Activated T-cell treated with anti-CD3 and anti-CD28 coated beads, Interleukin-2, amount 50 U/mL, for 1 hour (primary cell): ENCODE measurements around the gene PRIM1.
"Not testable (repeated sequence)": the region's sequence is repeated elsewhere in the genome, so short reads cannot be mapped to it uniquely, and the experiment has no call there.

ENCODE experiments used
- DNase-seq: peaks from one replicate; pipeline ENCODE4 v3.0.0-alpha.2; 2020

PRIM1 gene

DNA sequence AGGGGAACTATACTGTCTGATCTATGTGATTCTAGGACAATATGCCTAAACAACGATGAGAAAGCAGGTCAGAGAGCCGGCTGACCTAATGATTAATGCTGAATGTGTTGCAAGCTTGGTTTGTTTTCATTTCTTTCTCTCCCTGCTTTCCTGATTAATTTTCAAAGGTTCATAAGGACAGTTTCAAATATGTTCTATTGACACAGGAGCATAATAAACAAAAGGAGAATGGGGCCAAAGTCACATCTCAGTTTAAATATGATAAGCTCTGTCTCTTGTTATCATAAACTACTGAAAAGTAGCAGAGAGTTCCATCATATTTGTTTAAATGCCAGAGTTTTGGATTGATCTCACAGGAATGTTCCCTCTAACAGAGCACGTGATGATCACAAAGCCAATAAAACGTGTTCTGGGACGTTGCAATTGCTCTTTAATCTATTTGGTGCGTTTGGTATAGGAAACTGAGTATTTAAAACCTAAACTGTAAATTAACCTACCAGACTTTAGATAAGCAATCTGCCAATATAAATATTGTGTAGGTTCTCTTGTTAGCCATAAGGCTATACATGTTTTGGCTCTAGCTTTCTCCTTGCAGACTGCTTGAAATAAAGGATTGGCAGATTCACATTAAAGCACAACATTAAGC lies 7.3 kb upstream of the PRIM1 start:
- DNase-seq = no peak

DNA sequence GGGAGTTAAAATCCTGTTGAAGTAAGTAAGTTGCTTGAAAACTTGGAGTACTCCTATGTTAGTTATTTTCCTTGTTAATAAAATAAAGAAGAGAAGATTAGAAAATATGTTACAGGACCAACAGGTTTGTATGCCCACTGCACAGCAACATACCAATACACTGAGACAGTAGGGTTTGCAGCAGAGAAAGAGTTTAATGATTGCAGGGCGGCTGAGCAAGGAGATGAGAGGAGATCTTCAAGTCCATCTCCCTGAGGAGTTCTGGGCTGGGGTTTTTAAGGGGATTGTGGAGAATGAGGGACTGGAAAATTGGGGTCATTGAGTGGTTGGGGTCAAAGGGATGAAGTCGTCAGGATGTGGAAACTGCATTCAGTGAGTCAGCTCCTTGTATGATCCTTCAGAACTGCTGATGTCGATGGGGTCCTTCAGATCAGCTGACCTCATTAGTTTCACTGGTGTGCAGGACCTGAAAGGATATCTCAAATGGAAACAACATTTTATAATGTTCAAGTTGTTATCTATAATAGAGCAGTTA lies 6.7 kb upstream of the PRIM1 start:
- no peak for DNase-seq

DNA sequence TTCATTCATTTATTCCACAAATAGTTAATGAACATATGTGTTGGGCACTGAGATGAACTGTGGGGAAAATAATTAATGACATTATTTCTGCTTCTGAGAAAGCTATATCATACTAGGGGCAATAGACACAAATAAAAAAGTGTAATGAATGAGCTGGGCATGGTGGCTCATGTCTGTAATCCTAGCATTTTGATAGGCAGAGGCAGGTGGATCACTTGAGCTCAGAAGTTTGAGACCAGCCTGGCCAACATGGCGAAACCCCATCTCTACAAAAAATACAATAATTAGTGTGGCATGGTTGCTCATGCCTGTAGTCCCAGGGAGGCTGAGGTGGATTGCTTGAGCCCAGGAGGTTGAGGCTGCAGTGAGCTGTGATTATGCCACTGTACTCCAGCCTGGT lies 5.8 kb upstream of the PRIM1 start:
- DNase-seq = not testable (repeated sequence)

DNA sequence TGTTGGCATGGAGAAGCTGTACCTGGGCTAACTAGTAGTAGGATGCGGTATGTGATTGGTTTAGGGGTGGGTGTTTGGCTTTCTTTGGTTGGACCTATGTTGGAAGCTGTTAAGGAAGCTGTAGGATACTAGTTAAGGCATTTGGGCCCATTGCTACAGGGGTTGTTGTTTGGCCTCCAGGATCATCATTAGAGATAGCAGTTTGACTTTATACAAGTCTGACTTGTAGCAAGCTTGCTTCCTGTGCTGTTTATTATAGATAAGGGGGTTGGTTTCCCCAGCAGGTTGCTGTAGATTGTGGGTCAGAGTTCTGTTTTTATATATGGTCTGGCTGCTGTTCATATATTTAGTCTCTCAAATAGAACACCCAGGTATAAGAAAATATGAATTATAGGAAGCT lies 1.4 kb upstream of the PRIM1 start:
- DNase-seq = no peak

DNA sequence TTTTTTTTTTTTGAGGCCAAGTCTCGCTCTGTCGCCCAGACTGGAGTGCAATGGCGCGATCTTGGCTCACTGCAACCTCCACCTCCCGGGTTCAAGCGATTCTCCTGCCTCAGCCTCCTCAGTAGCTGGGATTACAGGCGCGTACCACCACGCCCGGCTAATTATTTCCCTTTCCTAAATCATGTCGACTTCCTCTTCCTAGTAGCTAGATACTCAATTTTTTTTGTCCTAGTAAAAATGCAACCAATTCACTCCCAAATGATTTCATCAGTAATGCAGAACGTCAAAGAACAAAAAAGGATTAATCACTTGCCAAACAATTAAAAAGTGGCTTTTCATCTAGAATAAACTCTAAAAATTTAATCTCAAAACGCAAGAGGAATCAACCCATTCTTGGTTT lies 1.5 kb downstream of the PRIM1 start:
- DNase-seq = not testable (repeated sequence)

DNA sequence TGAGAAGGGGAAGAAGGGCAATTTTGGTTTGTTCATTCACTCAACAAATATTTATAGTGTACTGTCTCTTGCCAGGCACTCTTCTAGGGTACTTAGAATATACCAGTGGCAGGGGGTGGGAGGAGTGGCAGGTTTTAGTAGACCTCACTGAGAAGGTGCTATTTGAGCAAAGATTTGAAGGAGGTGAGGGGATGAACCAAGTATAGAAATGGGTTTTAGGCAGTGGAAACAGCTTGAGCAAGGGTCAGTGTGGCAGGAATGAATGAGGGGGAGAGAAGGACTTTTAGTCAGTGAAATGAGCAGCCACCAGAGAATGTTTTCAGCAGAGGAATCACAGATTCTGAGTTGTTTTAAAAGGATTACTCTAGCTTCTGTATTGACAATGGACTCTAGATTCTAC lies 2.3 kb downstream of the PRIM1 start:
- no peak for DNase-seq

DNA sequence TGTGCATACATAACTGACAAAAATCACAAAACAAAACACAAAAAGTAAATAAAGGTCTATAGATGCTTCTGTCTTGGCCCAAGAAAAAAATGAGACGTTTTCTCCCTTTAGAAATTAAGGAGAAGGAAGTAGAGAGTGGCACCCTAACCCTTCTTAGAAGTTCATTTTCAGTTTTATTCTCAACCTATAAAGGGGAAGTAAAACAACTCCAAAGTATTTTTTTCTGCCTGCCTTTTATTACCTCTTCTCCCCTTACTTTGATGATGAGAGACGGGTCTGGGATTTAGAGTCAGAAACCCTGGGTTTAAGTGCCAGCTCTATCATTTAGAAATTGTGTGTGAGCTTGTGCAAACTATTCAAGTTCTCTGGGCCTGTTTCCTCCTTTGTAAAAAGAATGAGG lies 2.8 kb downstream of the PRIM1 start:
- no peak for DNase-seq

DNA sequence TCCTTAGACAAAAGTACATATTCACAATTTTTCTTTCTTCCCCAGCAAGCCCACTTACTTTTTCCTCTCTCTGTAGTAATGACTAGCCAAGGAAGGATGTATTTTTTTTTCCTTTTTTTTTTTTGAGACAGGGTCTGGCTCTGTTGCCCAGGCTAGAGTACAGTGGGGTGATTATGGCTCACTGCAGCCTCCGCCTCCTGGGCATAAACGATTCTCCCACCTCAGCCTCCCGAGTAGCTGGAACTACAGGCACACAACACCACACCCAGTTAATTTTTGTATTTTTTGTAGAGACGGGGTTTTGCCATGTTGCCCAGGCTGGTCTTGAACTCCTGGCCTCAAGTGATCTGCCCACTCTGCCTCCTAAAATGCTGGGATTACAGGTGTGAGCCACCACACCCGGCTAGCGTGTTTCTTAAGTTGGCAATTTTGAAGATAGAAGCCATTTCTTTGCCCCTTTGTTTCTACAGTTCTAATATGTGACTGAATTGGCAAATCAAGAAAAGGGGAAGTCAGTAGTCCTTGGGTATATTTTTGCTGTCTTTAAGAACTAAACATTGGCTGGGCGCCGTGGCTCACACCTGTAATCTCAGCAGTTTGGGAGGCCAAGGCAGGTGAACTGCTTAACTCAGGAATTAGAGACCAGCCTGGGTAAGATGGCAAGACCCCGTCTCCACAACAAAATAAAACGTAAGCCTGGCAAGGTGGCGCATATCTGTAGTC lies 23.8 kb downstream of the PRIM1 start:
- no peak for DNase-seq

DNA sequence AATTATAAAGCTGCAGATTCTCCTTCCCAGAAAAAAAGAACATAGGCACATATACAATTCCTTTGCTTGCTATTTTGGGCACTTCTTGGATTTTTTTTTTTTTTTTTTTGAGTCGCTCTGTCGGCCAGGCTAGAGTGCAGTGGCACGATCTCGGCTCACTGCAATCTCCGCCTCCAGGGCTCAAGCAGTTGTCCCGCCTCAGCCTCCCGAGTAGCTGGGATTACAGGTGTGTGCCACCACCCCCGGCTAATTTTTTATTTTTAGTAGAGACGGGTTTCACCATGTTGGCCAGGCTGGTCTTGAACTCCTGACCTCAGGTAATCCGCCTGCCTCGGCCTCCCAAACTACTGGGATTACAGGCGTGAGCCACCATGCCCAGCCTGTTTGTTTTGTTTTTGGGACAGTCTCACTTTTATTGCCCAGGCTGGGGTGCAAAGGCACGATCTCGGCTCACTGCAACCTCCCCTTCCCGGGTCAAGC lies 25.9 kb downstream of the PRIM1 start:
- DNase-seq = not testable (repeated sequence)

DNA sequence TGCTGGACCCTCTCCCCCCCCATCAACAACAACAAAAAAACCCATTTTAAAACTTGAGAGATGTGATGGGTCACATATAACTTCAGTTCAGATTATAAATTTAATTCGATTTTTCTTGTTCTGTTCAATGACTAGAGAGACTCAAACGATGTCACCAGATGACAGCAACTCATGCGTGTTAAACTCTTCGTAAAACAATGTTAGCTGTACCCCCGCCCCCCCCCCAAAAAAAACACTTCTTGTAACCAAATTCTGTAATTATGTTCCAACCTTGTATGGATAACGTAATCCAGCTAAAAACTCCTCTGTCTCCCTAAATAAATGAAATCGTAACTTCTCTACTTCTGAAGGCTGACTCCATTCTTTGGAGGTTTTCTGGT lies 26.4 kb downstream of the PRIM1 start:
- no peak for DNase-seq

DNA sequence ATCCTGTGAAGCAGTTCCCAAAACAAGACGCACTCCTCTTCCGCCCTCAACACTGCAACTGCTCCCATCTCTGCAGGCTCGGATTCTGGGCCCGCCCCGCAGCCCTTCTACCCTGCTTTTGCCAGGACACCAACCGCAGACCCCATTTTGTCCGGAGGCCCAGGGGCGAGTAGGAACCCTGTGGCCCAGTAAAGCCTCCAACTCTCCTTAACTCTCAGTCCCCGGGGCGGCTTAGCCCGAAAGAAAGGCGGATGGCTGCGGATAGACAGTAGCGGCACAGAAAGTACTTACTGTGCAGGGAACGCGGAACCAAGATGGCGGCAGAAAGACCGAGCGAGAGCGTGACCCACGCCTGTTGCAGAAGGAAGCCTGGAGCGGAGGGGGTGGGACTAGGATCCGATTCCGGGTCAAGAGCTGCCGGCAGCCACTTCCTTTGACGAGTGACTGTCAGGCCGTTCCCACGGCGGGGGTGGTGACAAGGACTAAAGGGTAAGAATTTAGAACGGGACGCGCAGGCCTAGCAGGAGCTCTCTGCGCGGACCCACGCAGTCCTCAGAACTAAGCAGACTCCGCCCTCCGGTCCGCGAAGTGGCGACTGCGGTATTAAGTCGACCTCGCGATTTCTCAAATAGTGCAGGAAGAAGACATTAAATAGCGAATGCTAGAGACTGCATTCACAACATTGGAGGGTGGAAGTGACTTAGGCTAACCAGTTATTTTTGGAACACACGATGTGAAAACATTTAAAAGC lies 27.0 kb downstream of the PRIM1 start, which contains the start of gene NACA:
NACA (minus strand) TSS at position 328 of the 751 bp plus-strand sequence. CDS start 778 bp downstream, outside the sequence.
- DNase-seq = peak; percentile 93

DNA sequence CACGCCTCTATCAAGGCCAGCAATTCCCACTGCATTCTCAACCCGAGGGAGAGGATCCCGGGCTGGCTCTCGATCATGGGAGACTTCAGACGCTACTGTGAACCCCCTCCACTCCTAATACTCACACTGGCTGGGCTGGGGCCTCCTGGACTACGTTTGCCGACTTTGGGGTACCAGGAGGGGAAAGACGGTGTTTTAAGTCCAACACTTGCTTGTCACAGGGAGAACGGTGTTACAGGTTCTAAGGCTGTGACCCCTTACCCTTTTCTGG lies 27.5 kb downstream of the PRIM1 start:
- no peak for DNase-seq

DNA sequence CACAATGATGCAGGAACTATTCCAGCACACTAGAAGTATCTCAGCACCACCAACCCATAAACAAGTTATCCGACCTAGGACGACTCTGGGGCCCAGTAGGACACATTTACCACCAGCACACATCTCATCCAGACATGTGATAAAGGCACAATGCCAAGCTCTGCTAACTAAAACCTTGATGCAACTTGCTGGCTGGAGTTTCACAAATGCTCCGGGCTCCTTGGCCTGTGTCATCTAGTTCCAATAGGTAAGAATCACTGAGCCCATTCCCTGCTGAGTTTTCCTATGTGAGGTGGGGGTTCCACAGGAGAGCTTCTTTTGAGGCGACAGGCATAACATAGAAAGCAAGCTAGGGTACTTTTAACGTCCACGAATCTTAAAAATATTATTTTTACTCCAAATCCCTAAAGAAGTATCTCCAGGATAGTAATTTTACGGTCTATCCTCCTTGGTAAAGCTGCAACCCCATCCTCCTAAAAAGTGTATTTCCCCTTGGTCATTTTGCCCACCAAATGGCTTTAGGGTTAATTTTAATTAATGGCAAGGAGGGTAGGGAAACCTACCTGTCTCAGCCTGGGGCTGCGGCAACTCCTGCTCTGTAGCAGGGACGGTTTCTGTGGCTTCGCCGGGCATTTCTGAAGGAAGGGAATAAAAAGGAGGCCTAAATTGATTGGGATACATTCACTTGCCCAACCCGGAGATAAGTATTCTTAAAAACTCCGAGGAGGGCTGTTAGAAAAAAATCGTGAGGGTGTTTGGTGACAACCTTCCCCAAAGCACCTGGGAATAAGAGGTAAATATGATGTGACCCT lies 28.0 kb downstream of the PRIM1 start:
- DNase-seq = no peak

DNA sequence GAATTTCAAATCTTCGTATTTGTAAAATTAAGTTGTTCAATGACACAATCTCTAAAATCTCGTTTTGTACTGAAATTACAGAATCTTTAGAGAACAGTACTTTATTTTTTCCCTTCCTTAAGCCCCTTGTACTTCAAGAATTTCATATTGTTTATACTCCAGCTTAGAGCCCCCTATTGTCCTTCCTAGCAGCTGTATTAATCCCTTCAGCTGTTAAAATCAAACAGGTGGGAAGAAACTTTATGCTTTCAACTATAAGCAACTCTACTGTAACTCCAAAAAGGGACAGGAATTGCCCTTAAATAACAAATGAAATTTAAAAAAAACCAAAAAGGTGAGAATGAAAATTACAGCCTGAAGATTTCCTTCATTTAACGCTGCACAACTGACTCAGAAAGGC lies 28.8 kb downstream of the PRIM1 start:
- no peak for DNase-seq

DNA sequence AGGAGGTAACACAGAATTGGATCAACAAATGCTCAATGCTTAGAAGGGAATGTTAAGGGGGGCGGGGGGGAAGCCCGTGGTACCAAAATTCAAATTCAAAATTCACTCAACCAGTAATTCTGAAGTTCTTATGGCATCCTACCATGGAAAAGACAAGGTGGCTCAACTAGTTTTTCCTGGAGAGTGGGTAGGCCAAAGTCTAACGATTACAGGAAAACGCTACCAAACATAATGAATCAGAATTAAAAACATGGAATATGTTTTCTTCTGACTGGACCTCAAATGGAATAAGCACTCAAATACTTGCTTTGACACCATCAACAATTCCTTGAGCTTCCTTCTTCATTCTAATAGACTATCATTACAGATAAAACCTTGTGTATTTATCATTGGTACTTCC lies 29.3 kb downstream of the PRIM1 start:
- no peak for DNase-seq

DNA sequence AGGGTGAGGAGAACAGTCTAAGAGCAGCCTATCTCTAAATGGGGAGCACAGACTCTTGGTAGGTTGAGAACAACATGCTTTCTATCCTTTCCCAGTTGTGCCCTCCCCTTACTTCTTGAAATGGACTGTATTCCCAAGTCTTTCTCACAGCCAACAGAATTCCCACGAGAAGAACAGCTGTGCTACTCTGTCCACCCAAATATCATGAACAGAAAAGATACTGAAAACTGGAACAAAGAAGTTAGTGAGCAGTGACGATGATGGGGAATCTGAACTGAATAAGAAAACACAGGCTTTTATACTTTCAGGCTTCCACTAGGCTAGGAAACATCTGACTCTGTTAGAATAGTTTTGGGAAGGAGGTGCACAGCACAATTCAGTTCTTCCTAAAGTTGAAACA lies 30.4 kb downstream of the PRIM1 start:
- no peak for DNase-seq

DNA sequence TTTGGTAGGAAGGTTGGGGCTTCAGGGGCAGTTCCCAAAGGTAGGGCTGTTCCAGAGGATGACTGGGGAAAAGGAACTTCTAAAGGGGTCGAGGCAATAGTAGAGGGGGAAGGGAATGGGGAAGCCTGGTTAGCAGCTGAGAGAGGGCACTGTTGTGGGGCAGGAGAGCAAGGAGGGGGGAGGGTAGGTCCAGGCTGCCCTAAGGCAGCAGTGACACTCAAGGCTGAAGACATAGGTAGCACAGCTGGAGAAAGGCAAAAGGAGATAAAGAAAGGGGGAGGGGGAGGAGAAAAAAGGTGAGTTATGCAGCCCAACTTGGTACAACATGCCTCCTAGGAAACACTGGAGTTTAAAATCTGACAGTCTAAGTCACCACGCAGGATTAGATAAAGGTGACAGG lies 30.9 kb downstream of the PRIM1 start:
- DNase-seq = no peak

DNA sequence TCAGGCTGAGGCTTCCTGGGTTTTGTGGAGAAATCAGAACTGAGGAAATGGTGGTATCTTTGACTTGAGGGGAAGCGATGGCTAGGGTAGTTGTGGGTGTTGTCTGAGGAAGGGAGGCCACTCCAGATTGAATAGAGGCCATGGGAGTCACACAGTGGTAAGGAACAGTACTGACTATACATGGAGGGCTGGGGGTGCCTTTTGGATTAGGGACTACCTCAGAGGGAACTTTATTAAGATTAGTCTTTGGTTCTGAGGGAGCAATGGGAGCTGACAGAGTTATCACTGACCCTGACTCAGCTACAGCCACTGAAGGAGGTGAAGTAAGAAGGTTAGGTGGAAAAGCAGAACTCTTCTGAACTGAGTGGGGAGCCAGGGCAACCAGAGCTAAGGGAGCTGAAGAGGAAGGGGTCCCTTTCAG lies 31.4 kb downstream of the PRIM1 start:
- DNase-seq = no peak

DNA sequence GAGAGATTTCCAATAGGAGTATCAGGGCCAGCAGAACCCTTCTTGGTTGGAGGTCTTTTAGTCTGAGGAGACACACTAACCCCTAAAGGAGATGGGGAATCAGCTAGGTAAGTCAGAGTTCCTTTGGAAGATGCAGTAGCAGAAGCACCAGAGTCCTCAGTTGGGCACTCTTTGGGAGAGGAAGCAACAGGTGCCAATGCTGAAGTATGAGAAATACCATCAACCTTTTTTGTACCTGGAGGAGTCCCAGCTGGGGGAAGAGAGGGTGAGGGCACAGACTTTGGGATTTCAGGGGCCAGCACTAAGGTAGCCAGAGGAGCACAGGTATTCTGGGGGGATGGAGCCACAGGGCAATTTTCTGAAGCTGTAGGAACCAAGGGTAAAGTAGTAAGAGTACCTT lies 33.1 kb downstream of the PRIM1 start:
- no peak for DNase-seq

DNA sequence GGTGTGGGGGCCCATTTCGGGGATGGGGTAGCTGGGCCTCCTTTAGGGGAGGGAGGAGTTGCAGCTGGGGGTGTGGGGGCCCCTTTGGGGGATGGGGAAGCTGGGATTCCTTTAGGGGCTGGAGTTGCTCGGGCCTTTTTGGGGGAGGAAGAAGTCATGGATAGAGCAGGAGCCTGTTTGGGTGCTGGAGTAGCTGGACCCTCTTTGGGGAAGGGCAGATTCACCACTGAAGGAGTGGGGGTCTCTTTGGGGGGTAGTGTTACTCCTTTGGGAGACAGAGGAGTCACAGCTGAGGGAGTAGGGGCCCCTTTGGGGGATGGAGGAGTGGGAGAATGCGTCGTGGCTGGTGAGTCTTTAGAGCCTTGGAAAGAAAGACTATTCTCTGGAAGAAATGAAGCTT lies 33.5 kb downstream of the PRIM1 start:
- DNase-seq = no peak

DNA sequence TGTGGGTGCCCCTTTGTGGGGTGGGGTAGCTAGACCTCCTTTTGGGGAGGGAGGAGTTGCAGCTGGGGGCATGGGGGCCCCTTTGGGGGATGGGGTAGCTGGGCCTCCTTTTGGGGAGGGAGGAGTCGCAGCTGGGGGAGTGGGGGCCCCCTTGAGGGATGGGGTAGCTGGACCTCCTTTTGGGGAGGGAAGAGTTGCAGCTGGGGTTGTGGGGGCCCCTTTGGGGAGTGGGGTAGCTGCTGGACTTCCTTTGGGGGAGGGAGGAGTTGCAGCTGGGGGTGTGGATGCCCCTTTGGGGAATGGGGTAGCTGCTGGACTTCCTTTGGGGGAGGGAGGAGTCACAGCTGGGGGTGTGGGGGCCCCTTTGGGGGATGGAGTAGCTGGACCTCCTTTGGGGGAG lies 34.0 kb downstream of the PRIM1 start:
- no peak for DNase-seq

DNA sequence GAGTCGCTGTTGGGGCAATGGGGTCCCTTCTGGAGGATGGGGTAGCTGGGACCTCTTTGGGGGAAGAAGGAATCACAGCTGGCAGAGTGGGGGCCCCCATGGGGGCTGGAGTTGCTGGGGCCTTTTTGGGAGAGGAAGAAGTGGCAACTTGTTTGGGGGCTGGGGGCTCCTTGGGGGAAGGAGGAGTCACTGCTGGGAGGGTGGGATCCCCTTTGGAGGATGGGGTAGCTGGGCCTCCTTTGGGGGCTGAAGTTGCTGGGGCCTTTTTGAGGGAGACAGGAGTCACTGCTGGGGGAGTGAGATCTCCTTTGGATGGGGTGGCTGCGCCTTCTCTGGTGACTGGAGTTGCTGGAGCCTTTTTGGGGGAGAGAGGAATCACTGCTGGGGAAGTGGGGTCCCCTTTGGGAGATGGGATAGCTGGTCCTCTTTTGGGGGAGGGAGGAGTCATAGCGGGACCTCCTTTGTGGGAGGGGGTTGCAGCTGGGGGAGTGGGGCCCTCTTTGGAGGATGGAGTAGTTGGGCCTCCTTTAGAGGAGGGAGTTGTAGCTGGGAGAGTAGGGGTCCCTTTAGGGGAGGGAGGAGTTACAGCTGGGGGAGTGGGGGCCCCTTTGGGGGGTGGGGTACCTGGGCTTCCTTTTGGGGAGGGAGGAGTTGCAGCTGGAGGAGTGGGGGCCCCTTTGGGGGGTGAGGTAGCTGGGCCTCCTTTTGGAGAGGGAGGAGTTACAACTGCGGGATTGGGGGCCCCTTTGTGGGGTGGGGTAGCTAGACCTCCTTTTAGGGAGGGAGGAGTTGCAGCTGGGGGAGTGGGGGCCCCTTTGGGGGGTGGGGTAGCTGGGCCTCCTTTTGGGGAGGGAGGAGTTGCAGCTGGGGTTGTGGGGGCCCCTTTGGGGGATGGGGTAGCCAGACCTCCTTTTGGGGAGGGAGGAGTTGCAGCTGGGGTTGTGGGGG lies 34.9 kb downstream of the PRIM1 start:
- DNase-seq = no peak
